ENCODE measurements around the gene SPON1.

DNA sequence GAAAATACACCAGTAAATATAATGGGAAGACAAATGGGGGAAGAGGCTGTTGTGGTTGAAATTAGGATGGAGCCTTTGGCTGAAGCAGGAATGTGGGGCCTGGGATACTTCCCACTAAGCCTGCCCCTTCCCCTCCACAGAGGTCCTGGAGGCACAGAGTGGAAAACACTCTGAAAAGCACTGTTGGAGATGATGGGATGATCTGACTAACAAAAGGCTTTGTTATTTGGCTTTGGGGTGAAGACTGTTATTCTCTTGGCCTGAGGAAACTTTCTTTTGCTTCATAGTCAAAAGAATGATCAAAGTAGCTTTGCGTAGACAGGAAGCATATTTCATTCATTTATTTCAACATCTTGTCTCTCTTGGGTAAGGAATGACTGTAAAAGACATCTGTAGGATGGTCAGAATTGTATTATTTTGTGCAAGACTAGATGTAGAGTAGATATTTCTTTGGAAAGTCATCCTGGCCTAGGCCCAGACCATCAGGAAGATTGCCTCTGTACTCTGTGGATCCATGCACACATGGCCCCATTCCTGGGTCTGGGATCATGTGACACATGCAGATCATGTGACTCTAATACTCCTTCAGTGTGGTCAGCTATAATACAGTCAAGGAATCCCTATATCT is 111.4 kb downstream of the SPON1 start:
- no peak for TF ChIP-seq TAF1 (conservative IDR thresholded peaks at IDR 0.05)
- TF ChIP-seq, protein P1, sequence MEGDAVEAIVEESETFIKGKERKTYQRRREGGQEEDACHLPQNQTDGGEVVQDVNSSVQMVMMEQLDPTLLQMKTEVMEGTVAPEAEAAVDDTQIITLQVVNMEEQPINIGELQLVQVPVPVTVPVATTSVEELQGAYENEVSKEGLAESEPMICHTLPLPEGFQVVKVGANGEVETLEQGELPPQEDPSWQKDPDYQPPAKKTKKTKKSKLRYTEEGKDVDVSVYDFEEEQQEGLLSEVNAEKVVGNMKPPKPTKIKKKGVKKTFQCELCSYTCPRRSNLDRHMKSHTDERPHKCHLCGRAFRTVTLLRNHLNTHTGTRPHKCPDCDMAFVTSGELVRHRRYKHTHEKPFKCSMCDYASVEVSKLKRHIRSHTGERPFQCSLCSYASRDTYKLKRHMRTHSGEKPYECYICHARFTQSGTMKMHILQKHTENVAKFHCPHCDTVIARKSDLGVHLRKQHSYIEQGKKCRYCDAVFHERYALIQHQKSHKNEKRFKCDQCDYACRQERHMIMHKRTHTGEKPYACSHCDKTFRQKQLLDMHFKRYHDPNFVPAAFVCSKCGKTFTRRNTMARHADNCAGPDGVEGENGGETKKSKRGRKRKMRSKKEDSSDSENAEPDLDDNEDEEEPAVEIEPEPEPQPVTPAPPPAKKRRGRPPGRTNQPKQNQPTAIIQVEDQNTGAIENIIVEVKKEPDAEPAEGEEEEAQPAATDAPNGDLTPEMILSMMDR (IDR thresholded peaks at IDR 0.05; ENCODE audit: low read depth, low read length, missing input control), result no peak
- no peak for TF ChIP-seq SP1 (IDR thresholded peaks at IDR 0.05)
- no peak for TF ChIP-seq JUND (IDR thresholded peaks at IDR 0.05)
- TF ChIP-seq RXRA (IDR thresholded peaks at IDR 0.05), result no peak
- TF ChIP-seq, protein P2, sequence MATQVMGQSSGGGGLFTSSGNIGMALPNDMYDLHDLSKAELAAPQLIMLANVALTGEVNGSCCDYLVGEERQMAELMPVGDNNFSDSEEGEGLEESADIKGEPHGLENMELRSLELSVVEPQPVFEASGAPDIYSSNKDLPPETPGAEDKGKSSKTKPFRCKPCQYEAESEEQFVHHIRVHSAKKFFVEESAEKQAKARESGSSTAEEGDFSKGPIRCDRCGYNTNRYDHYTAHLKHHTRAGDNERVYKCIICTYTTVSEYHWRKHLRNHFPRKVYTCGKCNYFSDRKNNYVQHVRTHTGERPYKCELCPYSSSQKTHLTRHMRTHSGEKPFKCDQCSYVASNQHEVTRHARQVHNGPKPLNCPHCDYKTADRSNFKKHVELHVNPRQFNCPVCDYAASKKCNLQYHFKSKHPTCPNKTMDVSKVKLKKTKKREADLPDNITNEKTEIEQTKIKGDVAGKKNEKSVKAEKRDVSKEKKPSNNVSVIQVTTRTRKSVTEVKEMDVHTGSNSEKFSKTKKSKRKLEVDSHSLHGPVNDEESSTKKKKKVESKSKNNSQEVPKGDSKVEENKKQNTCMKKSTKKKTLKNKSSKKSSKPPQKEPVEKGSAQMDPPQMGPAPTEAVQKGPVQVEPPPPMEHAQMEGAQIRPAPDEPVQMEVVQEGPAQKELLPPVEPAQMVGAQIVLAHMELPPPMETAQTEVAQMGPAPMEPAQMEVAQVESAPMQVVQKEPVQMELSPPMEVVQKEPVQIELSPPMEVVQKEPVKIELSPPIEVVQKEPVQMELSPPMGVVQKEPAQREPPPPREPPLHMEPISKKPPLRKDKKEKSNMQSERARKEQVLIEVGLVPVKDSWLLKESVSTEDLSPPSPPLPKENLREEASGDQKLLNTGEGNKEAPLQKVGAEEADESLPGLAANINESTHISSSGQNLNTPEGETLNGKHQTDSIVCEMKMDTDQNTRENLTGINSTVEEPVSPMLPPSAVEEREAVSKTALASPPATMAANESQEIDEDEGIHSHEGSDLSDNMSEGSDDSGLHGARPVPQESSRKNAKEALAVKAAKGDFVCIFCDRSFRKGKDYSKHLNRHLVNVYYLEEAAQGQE (IDR thresholded peaks at IDR 0.05), result no peak
- TF ChIP-seq, protein P3, sequence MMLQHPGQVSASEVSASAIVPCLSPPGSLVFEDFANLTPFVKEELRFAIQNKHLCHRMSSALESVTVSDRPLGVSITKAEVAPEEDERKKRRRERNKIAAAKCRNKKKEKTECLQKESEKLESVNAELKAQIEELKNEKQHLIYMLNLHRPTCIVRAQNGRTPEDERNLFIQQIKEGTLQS (IDR thresholded peaks at IDR 0.05), result no peak
